Epithelial cell of esophagus (primary cell): ENCODE measurements around the gene DNAJC5.
"Not testable (repeated sequence)": the region's sequence is repeated elsewhere in the genome, so short reads cannot be mapped to it uniquely, and the experiment has no call there.

Experiments used
- DNase-seq: peaks from one replicate; pipeline ENCODE4 v3.0.0; 2010; ENCODE audit warnings: low read depth
- H3K4me3 ChIP-seq: 2 replicates; pipeline ENCODE4 v1.5.1; 2011; ENCODE audit warnings: mild to moderate bottlenecking, low read length, control low read depth
- TF ChIP-seq, protein P1 (sequence below): IDR thresholded peaks from 2 replicates; pipeline ENCODE4 v1.5.1; 2011; ENCODE audit warnings: low read depth, mild to moderate bottlenecking, low read length, control low read depth, inconsistent platforms; ENCODE audit not compliant: insufficient read depth; ENCODE audit errors: missing control alignments

The DNAJC5 gene

DNA sequence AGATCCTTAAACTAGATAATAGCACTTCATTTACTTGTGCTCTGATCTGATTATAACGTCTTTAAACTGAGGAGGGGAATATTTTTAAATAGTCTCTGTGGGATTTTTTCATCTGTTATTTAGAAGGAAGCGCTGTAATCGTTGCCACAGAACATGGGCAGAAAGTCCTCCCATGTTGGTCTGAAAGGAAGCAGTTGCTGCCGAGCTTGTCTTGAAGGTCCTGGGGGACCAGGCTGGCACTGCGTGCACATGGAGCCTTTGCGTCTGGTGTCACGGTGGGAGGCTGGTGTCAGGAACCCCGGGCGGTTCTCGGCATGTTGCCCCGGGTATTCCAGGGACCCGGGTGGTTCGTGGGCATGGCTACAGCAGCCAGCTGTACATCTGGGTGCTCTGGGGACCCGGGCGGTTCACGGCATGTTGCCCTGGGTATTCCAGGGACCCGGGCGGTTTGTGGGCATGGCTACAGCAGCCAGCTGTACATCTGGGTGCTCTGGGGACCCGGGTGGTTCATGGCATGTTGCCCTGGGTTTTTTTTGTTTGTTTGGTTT is 18.4 kb upstream of the DNAJC5 start:
- TF ChIP-seq, protein P1, sequence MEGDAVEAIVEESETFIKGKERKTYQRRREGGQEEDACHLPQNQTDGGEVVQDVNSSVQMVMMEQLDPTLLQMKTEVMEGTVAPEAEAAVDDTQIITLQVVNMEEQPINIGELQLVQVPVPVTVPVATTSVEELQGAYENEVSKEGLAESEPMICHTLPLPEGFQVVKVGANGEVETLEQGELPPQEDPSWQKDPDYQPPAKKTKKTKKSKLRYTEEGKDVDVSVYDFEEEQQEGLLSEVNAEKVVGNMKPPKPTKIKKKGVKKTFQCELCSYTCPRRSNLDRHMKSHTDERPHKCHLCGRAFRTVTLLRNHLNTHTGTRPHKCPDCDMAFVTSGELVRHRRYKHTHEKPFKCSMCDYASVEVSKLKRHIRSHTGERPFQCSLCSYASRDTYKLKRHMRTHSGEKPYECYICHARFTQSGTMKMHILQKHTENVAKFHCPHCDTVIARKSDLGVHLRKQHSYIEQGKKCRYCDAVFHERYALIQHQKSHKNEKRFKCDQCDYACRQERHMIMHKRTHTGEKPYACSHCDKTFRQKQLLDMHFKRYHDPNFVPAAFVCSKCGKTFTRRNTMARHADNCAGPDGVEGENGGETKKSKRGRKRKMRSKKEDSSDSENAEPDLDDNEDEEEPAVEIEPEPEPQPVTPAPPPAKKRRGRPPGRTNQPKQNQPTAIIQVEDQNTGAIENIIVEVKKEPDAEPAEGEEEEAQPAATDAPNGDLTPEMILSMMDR: no peak
- no peak for DNase-seq
- H3K4me3 ChIP-seq: no peak overlapping the region

DNA sequence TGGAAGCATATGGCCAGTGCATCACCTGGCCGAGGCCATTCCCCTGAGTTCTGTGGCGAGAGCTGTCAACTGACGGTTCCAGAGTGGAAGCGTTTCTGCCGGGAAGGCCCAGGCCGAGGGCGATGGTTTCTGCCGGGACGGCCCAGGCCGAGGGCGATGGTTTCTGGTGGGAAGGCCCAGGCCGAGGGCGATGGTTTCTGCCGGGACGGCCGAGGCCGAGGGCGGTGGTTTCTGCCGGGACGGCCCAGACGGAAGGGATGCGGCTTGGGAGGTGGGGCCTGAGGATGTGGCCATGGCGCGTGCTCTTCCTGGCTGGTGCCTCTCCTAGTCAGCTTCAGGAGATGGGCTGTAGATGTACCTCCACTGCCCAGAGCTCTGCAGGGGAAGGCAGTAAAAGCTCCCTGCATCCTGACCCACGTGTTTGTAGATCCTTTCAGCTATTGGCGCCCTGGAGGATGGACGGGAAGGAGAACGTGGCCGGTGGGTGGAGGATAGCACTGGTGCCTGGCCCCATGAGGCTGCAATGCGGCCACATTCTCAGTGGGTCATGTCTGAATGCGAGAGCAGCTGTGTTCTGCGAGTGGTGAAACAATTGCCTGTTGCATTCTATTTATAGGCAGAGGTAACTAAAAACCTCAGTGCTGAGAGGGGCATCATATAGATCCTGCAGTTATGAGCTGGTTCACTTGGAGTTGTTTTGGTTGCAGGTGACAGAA is 17.0 kb upstream of the DNAJC5 start:
- no peak overlapping the region for H3K4me3 ChIP-seq
- TF ChIP-seq, protein P1: no peak
- no peak for DNase-seq

DNA sequence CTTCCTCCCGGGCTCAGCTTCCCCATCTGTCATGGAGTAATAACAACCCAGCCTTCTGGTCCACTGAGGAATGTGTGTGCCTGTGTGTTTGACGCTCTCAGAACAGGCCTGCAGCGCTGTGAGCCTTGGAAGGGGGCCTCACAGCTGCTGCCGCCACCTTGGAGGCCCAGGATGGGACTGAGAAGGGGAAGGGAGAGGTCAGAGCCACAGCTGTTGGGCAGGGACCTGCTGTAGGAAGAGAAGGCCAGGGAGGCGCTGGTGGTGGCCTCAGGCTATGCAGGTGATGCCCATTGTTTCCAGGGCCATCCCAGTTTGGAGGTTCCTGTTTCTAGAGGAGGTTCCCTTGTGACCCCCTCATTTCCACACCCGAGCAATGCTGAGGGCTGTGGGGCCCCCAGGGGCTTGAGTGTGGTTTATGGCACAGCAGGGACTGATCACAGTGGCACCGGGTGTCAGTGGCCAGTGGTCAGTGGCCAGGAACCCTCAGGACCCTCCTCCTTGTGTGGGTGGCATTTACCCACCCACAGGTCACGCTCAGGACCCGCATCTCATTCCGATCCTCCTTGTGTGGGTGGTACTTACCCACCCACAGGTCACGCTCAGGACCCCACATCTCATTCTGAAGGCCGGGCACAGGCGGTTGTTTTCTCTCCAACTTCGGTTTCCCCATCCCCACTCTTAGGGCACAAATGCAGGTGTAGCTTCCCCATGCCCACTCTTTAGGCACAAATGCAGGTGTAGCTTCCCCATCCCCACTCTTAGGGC is 15.8 kb upstream of the DNAJC5 start:
- H3K4me3 ChIP-seq: no peak overlapping the region
- TF ChIP-seq, protein P1: no peak
- no peak for DNase-seq

DNA sequence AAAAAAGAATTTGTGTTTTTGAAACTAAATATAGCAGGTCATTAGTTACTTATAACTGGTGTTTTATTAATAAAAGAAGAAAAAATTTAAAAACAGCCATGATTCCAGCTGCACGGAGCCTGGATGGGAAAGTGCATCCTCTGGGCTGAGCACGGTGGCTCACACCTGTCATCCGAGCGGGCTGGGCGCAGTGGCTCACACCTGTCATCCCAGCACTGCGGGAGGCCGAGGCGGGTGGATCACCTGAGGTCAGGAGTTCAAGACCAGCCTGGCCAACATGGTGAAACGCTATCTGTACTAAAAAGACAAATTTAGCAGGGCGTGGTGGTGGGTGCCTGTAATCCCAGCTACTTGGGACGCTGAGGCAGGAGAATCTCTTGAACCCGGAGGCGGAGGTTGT is 14.0 kb upstream of the DNAJC5 start:
- H3K4me3 ChIP-seq, DNase-seq: not testable (repeated sequence)

DNA sequence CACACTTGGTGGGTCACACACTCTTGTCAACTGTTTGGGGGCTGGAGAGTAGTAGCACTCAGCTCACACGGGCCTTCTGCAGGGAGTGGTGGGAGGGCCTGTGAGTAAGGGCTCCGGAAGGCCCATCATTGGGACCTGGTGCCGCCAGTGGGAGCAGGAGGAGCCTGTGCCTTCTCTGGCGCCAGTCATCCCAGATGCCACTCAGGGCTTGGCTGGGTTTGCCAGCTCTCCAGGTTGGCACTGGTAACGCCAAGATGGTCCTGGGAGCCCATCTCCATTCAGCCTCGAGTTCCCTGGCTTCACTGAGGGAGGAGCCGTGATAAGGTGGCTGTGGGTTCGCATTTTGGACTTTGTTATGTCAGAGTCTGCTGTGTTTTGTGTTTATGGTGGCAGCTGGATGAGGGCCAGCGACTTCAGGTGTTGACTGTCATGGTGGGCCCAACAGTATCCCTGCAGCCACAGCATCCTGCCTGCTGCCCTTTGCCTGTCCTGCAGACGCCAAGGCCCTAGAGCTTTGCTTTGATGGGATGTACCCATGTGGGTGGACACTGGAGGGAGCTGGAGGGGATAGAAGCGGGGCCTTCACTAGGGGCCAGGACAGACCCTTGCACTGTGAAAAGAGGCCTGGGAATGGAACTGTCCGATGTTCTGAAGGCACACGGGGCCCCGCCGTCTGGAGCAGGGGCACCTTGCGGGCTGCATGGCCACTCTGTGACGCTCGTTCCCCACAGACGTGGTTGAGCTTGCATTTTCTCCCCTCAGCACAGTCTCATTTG is 13.3 kb upstream of the DNAJC5 start:
- TF ChIP-seq, protein P1: no peak
- DNase-seq: no peak

DNA sequence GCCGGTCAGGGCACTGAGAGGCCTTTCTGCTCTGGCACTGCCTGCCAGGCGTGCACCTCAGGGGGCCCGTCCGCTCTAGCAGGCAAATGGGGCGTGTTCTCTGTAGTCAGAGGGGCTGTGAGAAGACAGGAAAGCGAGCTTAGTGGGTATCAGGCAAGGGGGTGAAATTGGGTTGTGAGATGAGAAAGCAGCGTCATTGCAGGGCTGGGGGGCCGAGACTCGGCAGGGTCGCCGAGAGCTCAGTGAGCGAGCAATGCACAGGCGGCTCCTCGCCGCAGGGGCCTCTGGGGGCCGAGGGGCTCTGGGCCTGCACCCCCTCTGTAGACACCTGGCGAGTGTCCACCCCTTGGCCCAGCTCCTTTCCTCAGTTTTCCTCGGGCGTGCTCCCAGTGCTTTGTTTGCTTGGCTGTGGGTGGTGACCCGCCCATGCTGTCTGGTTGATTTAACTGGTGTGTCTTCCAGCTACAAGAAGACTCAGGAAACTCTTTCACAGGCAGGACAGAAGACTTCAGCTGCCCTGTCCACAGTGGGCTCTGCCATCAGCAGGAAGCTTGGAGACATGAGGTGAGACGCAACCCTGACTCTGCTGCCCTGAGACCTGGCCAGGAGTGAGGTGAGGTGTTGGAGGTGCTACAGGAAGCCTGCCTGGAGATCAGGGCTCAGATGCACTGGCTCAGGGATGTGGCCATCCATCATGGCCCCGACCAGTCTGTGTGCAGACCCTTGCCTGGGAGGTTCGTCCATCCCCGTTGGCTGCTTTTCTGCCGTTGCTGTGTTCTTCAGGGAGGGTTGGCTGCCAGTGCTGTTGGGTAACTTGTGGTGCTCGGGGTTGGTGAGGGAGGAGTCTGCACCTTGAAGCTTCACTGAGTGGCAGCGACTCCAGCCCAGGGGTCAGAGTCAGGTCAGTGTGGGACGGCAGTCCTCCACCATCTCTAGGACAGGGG is 12.4 kb upstream of the DNAJC5 start:
- DNase-seq: no peak
- TF ChIP-seq, protein P1: no peak
- no peak overlapping the region for H3K4me3 ChIP-seq

More for the DNA sequence above, 13.3 kb upstream of the DNAJC5 start:
- H3K4me3 ChIP-seq: no peak overlapping the region
